H1 (cell line): Measurements from ENCODE around the gene ENAH. TPM values are rescaled to one million over a fixed set of nuclear protein-coding genes. Genes with fewer than 3 reads are reported as not detected.

Experiments used
- CTCF ChIA-PET: fragments of 300-600 bp; sonication (Branson Sonifier 250); formaldehyde crosslinking; loops from one replicate; lab custom pipeline; 2021; ENCODE audit not compliant: partially characterized antibody; lab: Charles Lee
- POLR2A ChIA-PET: fragments of 300-600 bp; sonication (Branson Sonifier 250); formaldehyde crosslinking; loops from one replicate; lab custom pipeline; 2021; ENCODE audit warnings: inconsistent platforms; ENCODE audit not compliant: partially characterized antibody; lab: Charles Lee
- DNase-seq, 2 experiments: peaks; one replicate each; pipeline versions ENCODE4 v3.0.0 to v3.0.0-alpha.2; 2010 to 2022; ENCODE audit warnings: low spot score in 2 of 2, low read depth in 1 of 2, mixed read lengths in 1 of 2
- FAIRE-seq: peaks from 2 replicates; lab custom pipeline; 2011; peaks lifted over from hg19 to GRCh38; lab: Jason Lieb, UNC
- H2AFZ ChIP-seq: 2 replicates; pipeline ENCODE4 v1.8.1; 2012; ENCODE audit warnings: low read length, inconsistent platforms
- H2AK5ac ChIP-seq: 2 replicates; pipeline ENCODE4 v1.6.1; 2013; ENCODE audit warnings: low read depth, low read length
- H2BK120ac ChIP-seq: replicated peaks from 2 replicates; pipeline ENCODE3; 2013; ENCODE audit warnings: low read depth, low read length, inconsistent platforms
- H2BK12ac ChIP-seq: 2 replicates; pipeline ENCODE4 v1.6.1; 2013; ENCODE audit warnings: low read depth, low read length
- H2BK15ac ChIP-seq: 2 replicates; pipeline ENCODE4 v1.6.1; 2013; ENCODE audit warnings: low read length
- H2BK20ac ChIP-seq: 2 replicates; pipeline ENCODE4 v1.6.1; 2013; ENCODE audit warnings: low read length
- H2BK5ac ChIP-seq: 2 replicates; pipeline ENCODE4 v1.6.1; 2013; ENCODE audit warnings: low read depth, low read length
- H3K14ac ChIP-seq: 2 replicates; pipeline ENCODE4 v1.6.1; 2013; ENCODE audit warnings: inconsistent platforms; ENCODE audit not compliant: insufficient read length
- H3K18ac ChIP-seq: 2 replicates; pipeline ENCODE4 v1.6.1; 2013; ENCODE audit warnings: low read length; ENCODE audit errors: extremely low read depth
- H3K23ac ChIP-seq: 2 replicates; pipeline ENCODE4 v1.6.1; 2013; ENCODE audit warnings: inconsistent platforms; ENCODE audit not compliant: insufficient read length
- H3K23me2 ChIP-seq: 2 replicates; pipeline ENCODE4 v1.6.1; 2013; ENCODE audit warnings: low read depth, low read length
- H3K27ac ChIP-seq: 2 replicates; pipeline ENCODE4 v1.6.1; 2011; ENCODE audit warnings: low read depth, low read length, inconsistent platforms
- H3K27me3 ChIP-seq, 4 experiments: replicated peaks in 1 of 4; 1 replicate in 1 of 4; 2 replicates in 3 of 4; pipeline versions ENCODE4 v1.6.1 to v1.8.1; 2011 to 2013; ENCODE audit warnings: low read length in 3 of 4, mild to moderate bottlenecking in 3 of 4, inconsistent platforms in 2 of 4, mixed read lengths in 2 of 4, moderate library complexity in 1 of 4; ENCODE audit not compliant: control insufficient read depth in 3 of 4, insufficient read depth in 3 of 4; ENCODE audit errors: extremely low read depth in 1 of 4
- H3K36me3 ChIP-seq, 4 experiments: 2 replicates each; pipeline versions ENCODE4 v1.6.1 to v1.8.1; 2011 to 2013; ENCODE audit warnings: mild to moderate bottlenecking in 4 of 4, low read length in 3 of 4, moderate library complexity in 2 of 4, control low read depth in 1 of 4, inconsistent platforms in 1 of 4; ENCODE audit not compliant: insufficient read depth in 4 of 4, control insufficient read depth in 2 of 4
- H3K4ac ChIP-seq: replicated peaks from 2 replicates; pipeline ENCODE3; 2013; ENCODE audit warnings: low read length, low read depth, mixed read lengths, inconsistent platforms; ENCODE audit not compliant: insufficient read length
- H3K4me1 ChIP-seq, 4 experiments: replicated peaks in 1 of 4; 1 replicate in 1 of 4; 2 replicates in 3 of 4; pipeline versions ENCODE4 v1.6.1 to v1.8.1; 2011 to 2013; ENCODE audit warnings: low read length in 3 of 4, inconsistent platforms in 2 of 4, mixed read lengths in 1 of 4; ENCODE audit not compliant: insufficient read depth in 4 of 4, control insufficient read depth in 3 of 4
- H3K4me2 ChIP-seq, 2 experiments: 2 replicates each; pipeline versions ENCODE4 v1.6.1 to v1.8.1; 2011 to 2013; ENCODE audit warnings: low read depth in 2 of 2, low read length in 2 of 2, control low read depth in 1 of 2, inconsistent platforms in 1 of 2, mild to moderate bottlenecking in 1 of 2; ENCODE audit not compliant: insufficient read depth in 1 of 2
- H3K4me3 ChIP-seq, 4 experiments: fragments of 200-600, 300-600 bp in 1 of 4; sonication (generic), shearing (Covaris generic), sonication (Bioruptor Twin) in 1 of 4; 2 replicates each; pipeline versions ENCODE4 v1.5.1 to v1.8.1; 2011 to 2016; ENCODE audit warnings: low read length in 4 of 4, low read depth in 3 of 4, control low read depth in 2 of 4, inconsistent platforms in 2 of 4, mild to moderate bottlenecking in 2 of 4, mixed read lengths in 1 of 4, moderate library complexity in 1 of 4; ENCODE audit not compliant: insufficient read depth in 2 of 4; ENCODE audit errors: extremely low read depth in 1 of 4
- H3K56ac ChIP-seq: replicated peaks from 2 replicates; pipeline ENCODE3; 2013; ENCODE audit warnings: low read depth, mild to moderate bottlenecking, mixed read lengths, low read length, inconsistent platforms; ENCODE audit not compliant: insufficient read length
- H3K79me1 ChIP-seq: 2 replicates; pipeline ENCODE4 v1.6.1; 2013; ENCODE audit warnings: low read depth, low read length, control low read depth
- H3K79me2 ChIP-seq, 2 experiments: 2 replicates each; pipeline versions ENCODE4 v1.6.1 to v1.8.1; 2012 to 2013; ENCODE audit warnings: low read length in 2 of 2, mild to moderate bottlenecking in 2 of 2, inconsistent platforms in 1 of 2; ENCODE audit not compliant: insufficient read depth in 2 of 2, control insufficient read depth in 1 of 2
- H3K9ac ChIP-seq, 4 experiments: replicated peaks in 1 of 4; 1 replicate in 1 of 4; 2 replicates in 3 of 4; pipeline versions ENCODE4 v1.6.1 to v1.8.1; 2011 to 2013; ENCODE audit warnings: low read depth in 3 of 4, low read length in 3 of 4, control low read depth in 2 of 4, mild to moderate bottlenecking in 2 of 4, moderate library complexity in 2 of 4, inconsistent platforms in 1 of 4; ENCODE audit errors: extremely low read depth in 1 of 4
- H3K9me3 ChIP-seq, 2 experiments: 2 replicates each; pipeline versions ENCODE4 v1.6.1 to v1.8.1; 2012 to 2013; ENCODE audit warnings: mild to moderate bottlenecking in 2 of 2, moderate library complexity in 2 of 2, control low read depth in 1 of 2, inconsistent platforms in 1 of 2, low read depth in 1 of 2, low read length in 1 of 2, mixed read lengths in 1 of 2; ENCODE audit not compliant: insufficient read depth in 2 of 2
- H4K20me1 ChIP-seq, 2 experiments: replicated peaks in 1 of 2; 2 replicates each; pipeline versions ENCODE3 to v1.8.1; 2011 to 2013; ENCODE audit warnings: inconsistent platforms in 2 of 2, low read length in 2 of 2, mild to moderate bottlenecking in 1 of 2; ENCODE audit not compliant: insufficient read depth in 2 of 2, control insufficient read depth in 1 of 2
- H4K5ac ChIP-seq: 2 replicates; pipeline ENCODE4 v1.6.1; 2013; ENCODE audit warnings: low read length, low read depth, mixed read lengths, inconsistent platforms; ENCODE audit not compliant: insufficient read length
- H4K8ac ChIP-seq: 2 replicates; pipeline ENCODE4 v1.8.0; 2013; ENCODE audit warnings: mild to moderate bottlenecking, moderate library complexity, low read length, inconsistent platforms; ENCODE audit not compliant: insufficient read depth; ENCODE audit errors: extremely low read depth
- H4K91ac ChIP-seq: replicated peaks from 2 replicates; pipeline ENCODE3; 2013; ENCODE audit warnings: low read length, mixed read lengths, inconsistent platforms; ENCODE audit not compliant: insufficient read length
- CEBPB ChIP-seq: IDR thresholded peaks from 2 replicates; pipeline ENCODE4 v1.6.1; 2012; ENCODE audit warnings: low read depth, low read length
- CTBP2 ChIP-seq: IDR thresholded peaks from 2 replicates; pipeline ENCODE4 v1.7.0; 2011; ENCODE audit warnings: borderline replicate concordance, mild to moderate bottlenecking, moderate library complexity, mixed read lengths, low read length; ENCODE audit not compliant: insufficient read depth, insufficient read length
- HDAC2 ChIP-seq, 2 experiments: fragments of 300-600 bp in 1 of 2; sonication (generic) in 1 of 2; IDR thresholded peaks; 2 replicates each; pipeline ENCODE4 v1.6.1; 2011 to 2012; ENCODE audit warnings: low read depth in 2 of 2, low read length in 2 of 2, mild to moderate bottlenecking in 2 of 2, moderate library complexity in 2 of 2, borderline replicate concordance in 1 of 2, inconsistent platforms in 1 of 2
- RAD21 ChIP-seq, 2 experiments: IDR thresholded peaks in 1 of 2; conservative IDR thresholded peaks in 1 of 2; 2 replicates each; pipeline ENCODE4 v1.6.1; 2011; ENCODE audit warnings: low read depth in 2 of 2, low read length in 2 of 2, improper control_type of control experiment in 1 of 2, inconsistent platforms in 1 of 2, mild to moderate bottlenecking in 1 of 2, moderate library complexity in 1 of 2
- SP2 ChIP-seq: IDR thresholded peaks from 2 replicates; pipeline ENCODE4 v1.6.1; 2012; ENCODE audit warnings: mild to moderate bottlenecking, low read length, inconsistent platforms
- ZNF274 ChIP-seq: IDR thresholded peaks from 2 replicates; pipeline ENCODE4 v1.7.0; 2012; ENCODE audit warnings: low read length, borderline replicate concordance; ENCODE audit errors: extremely low read depth
- WGBS, 2 experiments: shearing (Covaris generic) in 1 of 2; methylation state at CpG; one replicate each; pipeline versions ENCODE4 v1.1.6 to v1.1.7; 2013 to 2015; ENCODE audit warnings: low lambda C conversion rate in 2 of 2, mixed read lengths in 2 of 2, inconsistent platforms in 1 of 2, low coverage in 1 of 2, missing lambda C conversion rate in 1 of 2; ENCODE audit not compliant: insufficient replicate concordance in 2 of 2, insufficient coverage in 1 of 2, insufficient read length in 1 of 2; ENCODE audit errors: extremely low coverage in 1 of 2, missing lambda C conversion rate in 1 of 2; 5-methylcytosine and 5-hydroxymethylcytosine counted together
- polyA plus RNA-seq, 7 experiments: library from polyadenylated mRNA; depleted of rRNA in 3 of 7; stranded (reverse) in 5 of 7; unstranded in 2 of 7; fragments of >200 nt in 5 of 7; fragments of 200-250 nt in 2 of 7; gene quantifications; 1 replicate in 5 of 7; 2 replicates in 1 of 7; 4 replicates in 1 of 7; pipeline versions ENCODE4 v1.2.1 to v1.2.3, GENCODE V29; 2011 to 2013; ENCODE audit warnings: missing spikeins in 2 of 7, mixed read lengths in 2 of 7
- total RNA-seq: library from RNA; stranded (reverse); fragmentation: NEBNext Ultra II Directional; extraction: Animal tissue kit (Norgen Biotek cat#: 25700); gene quantifications from 2 replicates; pipeline ENCODE4 v1.2.1, GENCODE V29; 2021

ENAH gene
- total and polyA plus RNA-seq, 2 of the 8 experiments (the other 6 are each of a cell fraction or from before 2014, with no cell fraction given): 39.1 to 335 TPM

DNA sequence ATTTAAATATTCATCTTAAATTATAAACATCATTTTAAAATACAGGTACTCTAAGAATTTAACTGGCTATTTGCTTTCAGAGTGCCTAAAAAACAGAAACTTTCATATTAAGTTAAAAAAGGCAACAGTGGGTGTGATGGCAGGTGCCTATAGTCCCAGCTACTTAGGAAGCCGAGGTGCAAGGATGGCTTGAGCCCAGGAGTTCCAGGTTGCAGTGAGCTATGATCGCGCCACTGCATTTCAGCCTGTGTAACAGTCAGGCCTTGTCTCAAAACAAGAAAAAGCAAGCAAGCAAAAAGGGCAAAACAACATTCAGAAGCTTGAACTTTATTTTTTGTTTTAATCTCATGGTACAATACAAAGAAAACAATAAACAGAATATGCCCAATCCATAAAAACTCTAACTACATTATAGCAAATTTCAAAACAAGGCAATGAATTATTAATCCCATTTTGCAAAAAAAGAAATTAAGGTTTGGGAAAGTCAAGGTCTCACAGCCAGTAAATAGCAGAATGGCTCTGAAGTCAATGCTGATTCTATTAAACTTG, 15.2 kb downstream of the ENAH start:
- Histone ChIP-seq H2AK5ac (no peak overlapping the region), H2BK120ac (no peak overlapping the region), H4K20me1 (peaks cover 16 to 21% of the 10 kb centered on the region in 2 experiments), H3K4me3 (no peak overlapping the region)
- no peak for TF ChIP-seq CEBPB
- TF ChIP-seq ZNF274: no peak
- TF ChIP-seq SP2: no peak
- TF ChIP-seq RAD21 (IDR thresholded peaks at IDR 0.05 in 1 of 2, conservative IDR thresholded peaks at IDR 0.05 in 1 of 2; ENCODE audit: low read depth in 2 of 2, low read length in 2 of 2): no peak
- TF ChIP-seq CTBP2: no peak
- TF ChIP-seq HDAC2 (IDR thresholded peaks at IDR 0.05; ENCODE audit: borderline replicate concordance in 1 of 2, low read depth in 2 of 2, low read length in 2 of 2): no peak
- TF ChIP-seq, all 59 proteins: peak for 0
- Histone ChIP-seq H3K27ac (no peak overlapping the region), H3K9ac (no peak overlapping the region), H2BK5ac (no peak overlapping the region), H3K9me3 (no peaks in the 10 kb centered on the region), H3K23ac (no peak overlapping the region), H3K14ac (no peak overlapping the region), H3K23me2 (no peaks in the 10 kb centered on the region), H3K4me1 (peaks cover 0 to 9% (median 4%) of the 10 kb centered on the region in 4 experiments; a peak in 2 of 7 replicates), H3K27me3 (no peaks in the 10 kb centered on the region), H2BK15ac (no peak overlapping the region), H2AFZ (no peak overlapping the region), H3K56ac (no peak overlapping the region), H2BK20ac (no peak overlapping the region), H2BK12ac (no peak overlapping the region), H4K91ac (no peak overlapping the region), H3K36me3 (peaks cover 0 to 15% (median 2%) of the 10 kb centered on the region in 4 experiments; a peak in 2 of 8 replicates), H4K8ac (no peak overlapping the region), H3K79me2 (peaks cover 59 to 99% of the 10 kb centered on the region in 2 experiments), H4K5ac (no peak overlapping the region), H3K4me2 (no peak overlapping the region), H3K18ac (no peak overlapping the region), H3K79me1 (peaks cover 3% of the 10 kb centered on the region; the same call in 1 of the 2 replicates), H3K4ac (no peak overlapping the region)
- POLR2A ChIA-PET: interaction anchor here (0.7 to 2.8 kb wide), 7 partner anchors 9 to 140 kb away, joined by 3 to 13 read pairs (median 4); partner anchors contain the start of genes ENAH and SRP9
- no peak for DNase-seq
- no peak for FAIRE-seq
- WGBS, 2 experiments: 97% methylated on average over 3 of the region's 3 CpGs; no CpG with 5 or more reads in 1 of the 2 experiments
- CTCF ChIA-PET: interaction anchor here (0.5 to 1.8 kb wide), 7 partner anchors 12 to 163 kb away, joined by 3 to 6 read pairs (median 3); partner anchors contain the start of gene ENAH
